Esophagus muscularis mucosa (tissue), 4 donors: ENCODE measurements around the gene MEPE. TPM values are rescaled to one million over a fixed set of nuclear protein-coding genes. Genes with fewer than 3 reads are reported as not detected.

Experiments
- DNase-seq: peaks from one replicate; pipeline ENCODE4 v3.0.0-alpha.2; 2017; ENCODE audit errors: extremely low spot score
- H3K27ac ChIP-seq, 4 donors: fragments of 200-600 bp; sonication (generic); replicated peaks in 1 of 4; 1 replicate in 3 of 4; 2 replicates in 1 of 4; pipeline ENCODE4 v1.5.1; 2016 to 2019; ENCODE audit warnings: mild to moderate bottlenecking in 1 of 4
- H3K27me3 ChIP-seq, 4 donors: fragments of 200-600 bp; sonication (generic); one replicate each; pipeline versions ENCODE4 v1.5.1 to v1.6.0; 2016 to 2019
- H3K36me3 ChIP-seq, 4 donors: fragments of 200-600 bp; sonication (generic); one replicate each; pipeline ENCODE4 v1.5.1; 2016 to 2019
- H3K4me1 ChIP-seq, 4 donors: fragments of 200-600 bp; sonication (generic); one replicate each; pipeline ENCODE4 v1.5.1; 2016 to 2019
- H3K4me3 ChIP-seq, 4 donors: fragments of 200-600 bp; sonication (generic); 1 replicate in 2 of 4; 2 replicates in 2 of 4; pipeline ENCODE4 v1.5.1; 2016 to 2019; ENCODE audit warnings: mild to moderate bottlenecking in 4 of 4, moderate library complexity in 1 of 4
- H3K9me3 ChIP-seq, 4 donors: fragments of 200-600 bp; sonication (generic); 1 replicate in 3 of 4; 2 replicates in 1 of 4; pipeline ENCODE4 v1.5.1; 2016 to 2019
- CTCF ChIP-seq, 3 experiments: fragments of 200-600 bp in 2 of 3; fragments of 450-650 bp in 1 of 3; sonication (generic) in 2 of 3; IDR thresholded peaks; one replicate each; pipeline ENCODE4 v1.5.1; 2017 to 2019; ENCODE audit warnings: antibody characterized with exemption in 3 of 3, mild to moderate bottlenecking in 2 of 3, moderate library complexity in 1 of 3
- EP300 ChIP-seq: sonication (generic); formaldehyde crosslinking; IDR thresholded peaks from one replicate; pipeline ENCODE4 v1.6.1; 2017; ENCODE audit warnings: antibody characterized with exemption
- POLR2A ChIP-seq: fragments of 450-650 bp; IDR thresholded peaks from one replicate; pipeline ENCODE4 v1.6.1; 2017; ENCODE audit warnings: antibody characterized with exemption, moderate library complexity, mild to moderate bottlenecking, low read depth
- POLR2AphosphoS5 ChIP-seq, 2 donors: sonication (generic); formaldehyde crosslinking; IDR thresholded peaks; one replicate each; pipeline ENCODE4 v1.6.1; 2017; ENCODE audit warnings: antibody characterized with exemption in 2 of 2
- WGBS: methylation state at CpG from one replicate; pipeline ENCODE4 v1.1.5; 2018; 5-methylcytosine and 5-hydroxymethylcytosine counted together
- intact Hi-C: fragments of 100-400 bp; cut with DNase I; formaldehyde crosslinking; loops from one replicate; pipeline ENCODE4 v1.15.1; 2023
- total RNA-seq, 4 donors: library from RNA; depleted of rRNA; stranded (reverse); fragments of >200 nt; gene quantifications; one replicate each; pipeline versions ENCODE4 v1.1.0 to v1.2.1, GENCODE V29; 2016

Gene MEPE
- total RNA-seq, 4 donors from 2014 or later: not detected

GRCh38 chr4:87851953-87852352, 19.2 kb downstream of the MEPE start:
- Histone ChIP-seq H3K9me3 (no peaks in the 10 kb centered on the region), H3K27me3 (no peaks in the 10 kb centered on the region), H3K4me3 (no peak overlapping the region), H3K4me1 (peaks cover 0 to 13% (median 9%) of the 10 kb centered on the region in 4 donors), H3K36me3 (no peaks in the 10 kb centered on the region), H3K27ac (no peak overlapping the region)
- WGBS: 84% methylated on average over 4 of the region's 4 CpGs
- intact Hi-C loops: loop anchor here (2.0 kb wide), 1 partner anchor 361 kb away; no protein-coding TSS in a partner anchor
- no peak for DNase-seq
- TF ChIP-seq CTCF (IDR thresholded peaks at IDR 0.05) (no peak), POLR2AphosphoS5 (IDR thresholded peaks at IDR 0.05) (no peak), EP300 (no peak), POLR2A (no peak)

GRCh38 chr4:87853108-87853507, 20.3 kb downstream of the MEPE start:
- WGBS: 2% methylated on average over 3 of the region's 3 CpGs
- no peaks in the 10 kb centered on the region for H3K36me3 ChIP-seq
- H3K4me3 ChIP-seq: no peak overlapping the region
- intact Hi-C loops: loop anchor here (1.0 to 2.0 kb wide), 2 partner anchors 120 to 360 kb away; no protein-coding TSS in a partner anchor
- no peak overlapping the region for H3K27ac ChIP-seq
- TF ChIP-seq POLR2AphosphoS5 (IDR thresholded peaks at IDR 0.05) (no peak), CTCF (IDR thresholded peaks at IDR 0.05) (peak; percentile 39 to 56 (median 56))
- H3K27me3 ChIP-seq: no peaks in the 10 kb centered on the region
- no peak for DNase-seq
- peaks cover 0 to 13% (median 9%) of the 10 kb centered on the region in 4 donors for H3K4me1 ChIP-seq
- no peaks in the 10 kb centered on the region for H3K9me3 ChIP-seq

- intact Hi-C loops: loop anchor here (1.0 to 2.0 kb wide), 2 partner anchors 119 to 359 kb away; no protein-coding TSS in a partner anchor
- TF ChIP-seq EP300 (no peak), POLR2A (no peak), CTCF (IDR thresholded peaks at IDR 0.05) (no peak), POLR2AphosphoS5 (IDR thresholded peaks at IDR 0.05) (no peak)
These were observed 21.1 kb downstream of the MEPE start for GRCh38 chr4:87853891-87854290.

GRCh38 chr4:87855559-87855958, 22.8 kb downstream of the MEPE start:
- Histone ChIP-seq H3K4me3 (no peak overlapping the region), H3K4me1 (no peaks in the 10 kb centered on the region), H3K27me3 (no peaks in the 10 kb centered on the region), H3K9me3 (no peaks in the 10 kb centered on the region), H3K36me3 (no peaks in the 10 kb centered on the region), H3K27ac (no peak overlapping the region)
- no peak for DNase-seq
- intact Hi-C loops: no loop called here
- TF ChIP-seq CTCF (IDR thresholded peaks at IDR 0.05) (no peak), POLR2AphosphoS5 (IDR thresholded peaks at IDR 0.05) (no peak), POLR2A (no peak), EP300 (no peak)
- WGBS: 86% methylated on average over 1 of the region's 8 CpGs

More at GRCh38 chr4:87853891-87854290, 21.1 kb downstream of the MEPE start:
- H3K27ac ChIP-seq: no peak overlapping the region
- H3K9me3 ChIP-seq: no peaks in the 10 kb centered on the region
- DNase-seq: no peak
- peaks cover 0 to 8% (median 4%) of the 10 kb centered on the region in 4 donors for H3K4me1 ChIP-seq
- no peak overlapping the region for H3K4me3 ChIP-seq
- no peaks in the 10 kb centered on the region for H3K36me3 ChIP-seq
- no peaks in the 10 kb centered on the region for H3K27me3 ChIP-seq

GRCh38 chr4:87856816-87857215, 24.0 kb downstream of the MEPE start:
- Histone ChIP-seq H3K36me3 (no peaks in the 10 kb centered on the region), H3K4me1 (no peaks in the 10 kb centered on the region), H3K27ac (no peak overlapping the region), H3K4me3 (no peak overlapping the region), H3K9me3 (no peaks in the 10 kb centered on the region), H3K27me3 (no peaks in the 10 kb centered on the region)
- 92% methylated on average over 1 of the region's 1 CpG for WGBS
- TF ChIP-seq EP300 (no peak), POLR2AphosphoS5 (IDR thresholded peaks at IDR 0.05) (no peak), CTCF (IDR thresholded peaks at IDR 0.05) (no peak), POLR2A (no peak)
- no peak for DNase-seq
- intact Hi-C loops: no loop called here
